HG03558 (cell line): ENCODE results near the gene SLX9.
"Not testable (repeated sequence)": the region's sequence is repeated elsewhere in the genome, so short reads cannot be mapped to it uniquely, and the experiment has no call there.

ENCODE experiments used
- ATAC-seq: cut with Tn5 transposase; IDR thresholded peaks from one replicate; pipeline ENCODE4 v1.9.1; 2021; ENCODE audit warnings: moderate number of reproducible peaks; ENCODE audit not compliant: unreplicated experiment; ENCODE audit errors: extremely low read depth

Gene SLX9

DNA sequence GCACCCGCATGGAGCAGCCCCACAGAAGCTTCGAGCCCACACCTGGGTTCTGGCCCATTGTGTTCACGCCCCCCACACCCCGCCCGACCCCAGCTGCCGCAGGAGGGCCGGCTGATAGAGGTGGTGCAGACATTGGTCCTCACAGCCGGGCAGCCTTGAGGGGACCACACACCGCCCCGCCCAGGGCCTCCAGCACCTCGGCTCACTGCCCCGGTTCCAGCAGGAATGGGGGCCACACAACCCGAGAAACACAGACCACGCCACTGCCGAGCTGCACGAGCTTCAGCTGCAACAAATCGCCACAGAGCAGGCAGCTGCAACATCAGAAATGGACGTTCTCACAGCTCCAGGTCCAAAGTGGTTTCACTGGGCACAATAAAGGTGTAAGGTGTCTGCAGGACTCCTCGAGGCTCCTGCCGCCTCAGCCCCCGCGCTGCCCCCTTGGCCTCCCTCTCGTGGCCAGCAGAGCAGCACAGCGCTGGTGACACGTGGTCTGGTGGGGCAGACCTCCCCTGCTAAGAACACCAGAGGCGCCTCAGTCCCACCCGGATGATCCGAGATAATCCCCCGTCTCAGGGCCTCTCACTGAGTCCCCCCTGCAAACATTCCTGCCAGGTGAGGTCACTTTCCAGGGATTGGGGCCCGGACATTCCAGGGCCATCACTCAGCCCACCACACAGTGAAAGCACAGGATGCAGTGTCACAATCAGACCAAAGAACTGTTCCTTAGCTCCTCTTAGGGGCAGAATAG, 72.3 kb downstream of the SLX9 start:
- ATAC-seq = no peak

DNA sequence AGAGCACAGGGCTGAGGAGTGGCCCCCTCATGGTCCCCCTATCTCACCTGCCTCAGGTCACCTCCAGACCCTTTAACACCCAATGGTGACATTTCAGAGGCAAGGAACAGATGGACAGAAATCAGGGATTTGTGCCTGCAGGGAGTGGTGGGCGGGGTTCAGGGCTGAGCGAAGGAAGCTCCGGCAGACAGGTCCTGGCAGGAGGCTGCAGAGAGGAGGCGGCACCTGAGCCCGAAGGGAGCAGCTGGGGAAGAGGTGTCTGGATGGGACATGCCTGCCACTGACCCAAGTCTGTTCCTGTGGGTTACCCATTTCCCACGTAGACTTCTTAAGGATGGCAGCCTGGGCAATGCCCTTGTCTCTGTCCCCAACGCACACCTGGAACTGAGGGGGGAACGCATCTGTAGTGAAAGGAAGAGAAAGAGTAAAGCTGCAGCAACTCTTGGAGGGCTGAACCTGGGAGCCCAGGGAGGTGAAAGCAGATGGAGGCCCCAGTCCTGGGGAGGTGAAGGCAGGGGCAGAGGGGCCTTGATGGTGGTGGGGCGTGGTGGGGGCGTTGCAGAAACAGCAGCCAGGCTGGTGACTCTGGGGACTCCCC, 72.9 kb downstream of the SLX9 start:
- no peak for ATAC-seq

DNA sequence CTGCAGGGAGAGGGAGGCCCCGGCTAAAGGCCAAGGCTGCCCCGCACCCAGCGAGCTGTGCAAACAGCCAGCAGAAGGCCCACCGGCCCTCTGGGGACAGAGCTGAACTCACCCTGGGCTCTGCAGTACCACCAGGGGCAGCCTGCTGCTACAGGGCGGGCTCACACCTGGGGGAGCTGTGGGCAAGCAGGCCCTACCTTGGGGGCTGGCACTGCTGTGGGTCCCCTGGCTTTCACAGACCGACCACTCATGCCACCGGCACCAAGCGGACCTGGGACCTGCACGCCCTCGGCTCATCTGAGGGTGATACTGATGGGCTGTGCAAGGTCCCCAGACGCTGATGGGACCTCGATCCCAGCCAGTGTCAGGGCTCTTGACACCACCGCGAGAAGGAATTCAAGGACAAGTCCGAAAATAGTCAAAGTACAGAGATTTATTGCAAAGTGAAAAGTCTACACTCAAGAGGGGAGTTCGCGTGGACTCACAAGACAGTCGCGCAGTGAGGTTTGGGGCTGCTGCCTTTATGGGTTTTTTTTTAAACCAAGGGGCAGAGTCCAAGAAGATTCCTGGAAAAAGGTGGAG, 73.5 kb downstream of the SLX9 start:
- ATAC-seq = no peak

DNA sequence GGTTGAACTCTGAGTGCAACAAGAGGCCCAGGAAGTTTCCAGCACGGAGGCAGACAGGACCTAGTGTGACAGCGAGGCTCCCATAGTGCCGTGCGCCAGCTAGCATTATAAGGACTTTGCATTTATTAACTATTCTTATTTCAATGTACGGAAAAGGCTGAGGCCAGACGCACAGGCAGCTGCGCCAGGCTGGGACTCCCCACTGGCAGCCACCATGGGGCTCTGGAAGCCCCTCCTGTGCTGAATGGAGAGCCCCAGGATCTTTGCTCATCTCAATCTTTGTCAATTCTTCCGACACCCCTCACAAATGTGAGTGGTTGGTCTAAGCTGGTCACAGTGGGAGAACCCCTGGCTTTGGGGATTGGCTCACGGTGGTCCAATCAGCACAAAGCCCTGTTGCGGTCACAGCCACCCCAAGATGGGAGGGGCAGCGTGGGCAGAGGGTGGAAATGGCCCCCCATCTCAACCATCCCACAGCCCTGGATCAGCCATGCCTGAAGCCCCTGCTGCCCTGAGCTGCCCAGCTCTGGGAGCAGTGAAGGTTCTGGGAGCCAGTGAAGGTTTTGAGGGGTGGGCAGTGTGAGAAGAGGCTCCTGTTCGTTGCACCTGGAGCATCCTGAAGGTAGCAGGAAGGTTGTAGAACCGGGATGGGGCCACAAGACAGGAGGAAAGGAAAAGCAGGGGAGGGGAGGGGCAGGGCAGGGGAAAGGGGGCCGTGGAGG, 75.1 kb downstream of the SLX9 start:
- ATAC-seq = no peak

DNA sequence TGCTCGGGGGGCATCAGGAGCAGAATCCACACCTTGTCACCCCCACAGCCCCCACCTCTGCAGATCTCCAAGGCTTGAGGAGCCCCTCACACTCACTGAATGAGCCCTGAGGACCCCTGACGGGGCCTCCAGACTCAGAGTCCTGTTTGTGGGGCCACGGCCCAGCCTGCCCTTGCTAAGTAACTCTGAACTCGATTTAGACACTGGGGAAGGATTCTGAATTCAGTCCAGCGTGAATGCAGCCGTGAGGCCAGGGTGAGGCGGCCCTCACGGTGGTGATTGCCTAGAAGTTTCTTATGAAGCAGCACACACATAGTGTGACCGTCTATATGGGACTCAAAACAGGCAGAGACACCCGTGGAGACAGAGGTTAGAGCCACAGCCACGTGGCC, 75.6 kb downstream of the SLX9 start:
- no peak for ATAC-seq

DNA sequence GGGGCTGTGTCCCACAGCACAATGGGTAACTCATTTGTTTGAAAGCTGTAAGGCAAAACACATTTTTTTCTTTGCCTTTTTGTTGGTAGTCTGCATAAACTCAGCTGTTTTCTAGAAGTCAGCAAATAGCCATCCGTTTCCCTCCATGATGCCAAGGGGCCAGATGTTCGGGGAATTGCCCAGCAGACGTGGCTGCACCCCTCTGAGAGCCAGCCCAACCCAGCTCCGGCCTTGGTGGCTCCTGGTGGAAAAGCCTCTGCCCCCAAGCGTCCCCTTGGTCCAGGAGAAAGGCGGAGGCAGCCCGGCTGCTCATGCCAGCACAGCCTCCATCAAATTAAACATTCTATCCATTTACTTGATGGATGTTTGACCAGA, 76.2 kb downstream of the SLX9 start:
- ATAC-seq = no peak

- ATAC-seq = no peak
Observed at GRCh38 chr21:45016406-45017038, 76.7 kb downstream of the SLX9 start.

- ATAC-seq = no peak
Observed at GRCh38 chr21:45017039-45017960, 77.5 kb downstream of the SLX9 start.

- no peak for ATAC-seq
Observed at GRCh38 chr21:45018131-45019075, 78.6 kb downstream of the SLX9 start.

- ATAC-seq = no peak
Observed at GRCh38 chr21:45019076-45019886, 79.5 kb downstream of the SLX9 start.

GRCh38 chr21:45019887-45020537, 80.2 kb downstream of the SLX9 start:
- ATAC-seq = no peak

- no peak for ATAC-seq
Observed at GRCh38 chr21:45020629-45021427, 81.0 kb downstream of the SLX9 start.

GRCh38 chr21:45021428-45022347, 81.9 kb downstream of the SLX9 start:
- ATAC-seq = no peak

DNA sequence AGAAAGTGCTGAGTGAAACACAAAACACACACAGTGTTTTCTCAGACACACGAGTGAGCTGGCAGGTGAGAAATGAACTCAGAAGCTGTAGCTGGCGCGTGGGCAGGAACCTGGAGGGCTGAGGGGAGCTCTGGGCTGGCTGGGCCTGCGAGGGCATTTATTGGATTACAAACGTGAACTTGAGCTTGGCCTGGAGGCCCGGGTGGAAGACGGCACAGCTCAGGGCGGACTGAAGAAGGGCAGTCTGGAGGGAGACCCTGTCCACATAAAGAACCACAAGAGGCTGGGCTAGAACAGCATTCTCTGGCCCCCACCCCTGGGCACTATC, 82.5 kb downstream of the SLX9 start:
- no peak for ATAC-seq

- ATAC-seq = no peak
Observed at GRCh38 chr21:45022736-45023135, 82.9 kb downstream of the SLX9 start.

GRCh38 chr21:45024516-45024915, 84.7 kb downstream of the SLX9 start:
- ATAC-seq = not testable (repeated sequence)
